Common myeloid progenitor, CD34-positive (primary cell): ENCODE results near the gene LDHD.
"Not testable (repeated sequence)": the region's sequence is repeated elsewhere in the genome, so short reads cannot be mapped to it uniquely, and the experiment has no call there.

ENCODE experiments used
- CTCF ChIA-PET: fragments of 350-600 bp; sonication (Branson Sonifier 250); formaldehyde crosslinking; loops from one replicate; lab custom pipeline; 2021; ENCODE audit warnings: antibody characterized with exemption; lab: Charles Lee
- POLR2A ChIA-PET: fragments of 350-600 bp; sonication (Branson Sonifier 250); formaldehyde crosslinking; loops from one replicate; lab custom pipeline; 2021; ENCODE audit warnings: antibody characterized with exemption; lab: Charles Lee
- DNase-seq, 3 donors: peaks; one replicate each; pipeline versions ENCODE4 v3.0.0 to v3.0.0-alpha.2; 2013
- H3K27ac ChIP-seq, 2 experiments: 1 replicate in 1 of 2; 2 replicates in 1 of 2; pipeline ENCODE4 v1.7.0; 2013; ENCODE audit warnings: inconsistent platforms in 2 of 2, low read length in 2 of 2, mild to moderate bottlenecking in 2 of 2, low read depth in 1 of 2, moderate library complexity in 1 of 2; ENCODE audit not compliant: severe bottlenecking in 2 of 2, insufficient read depth in 1 of 2, poor library complexity in 1 of 2
- H3K27me3 ChIP-seq, 5 experiments: replicated peaks in 2 of 5; 1 replicate in 3 of 5; 2 replicates in 2 of 5; pipeline versions ENCODE4 v1.6.1 to v1.7.0; 2013; ENCODE audit warnings: low read length in 4 of 5, mild to moderate bottlenecking in 2 of 5, moderate library complexity in 2 of 5, inconsistent platforms in 1 of 5; ENCODE audit not compliant: insufficient read depth in 5 of 5, control insufficient read depth in 4 of 5
- H3K36me3 ChIP-seq, 4 experiments: 1 replicate in 2 of 4; 2 replicates in 2 of 4; pipeline versions ENCODE4 v1.6.1 to v1.7.0; 2013; ENCODE audit warnings: low read length in 3 of 4, control low read depth in 1 of 4, mild to moderate bottlenecking in 1 of 4; ENCODE audit not compliant: control insufficient read depth in 4 of 4, insufficient read depth in 4 of 4
- H3K4me1 ChIP-seq, 4 experiments: 1 replicate in 3 of 4; 2 replicates in 1 of 4; pipeline versions ENCODE4 v1.6.1 to v1.7.1; 2013; ENCODE audit warnings: low read length in 3 of 4, mild to moderate bottlenecking in 3 of 4, control low read depth in 1 of 4, inconsistent platforms in 1 of 4, moderate library complexity in 1 of 4; ENCODE audit not compliant: control insufficient read depth in 4 of 4, insufficient read depth in 4 of 4; ENCODE audit errors: control extremely low read depth in 1 of 4
- H3K4me3 ChIP-seq, 7 experiments: 1 replicate in 4 of 7; 2 replicates in 3 of 7; pipeline versions ENCODE4 v1.5.1 to v1.7.0; 2013; ENCODE audit warnings: mild to moderate bottlenecking in 7 of 7, low read length in 6 of 7, moderate library complexity in 6 of 7, inconsistent platforms in 2 of 7, low read depth in 2 of 7, control low read depth in 1 of 7; ENCODE audit not compliant: insufficient read depth in 4 of 7, control insufficient read depth in 1 of 7; ENCODE audit errors: extremely low read depth in 1 of 7
- H3K9me3 ChIP-seq, 5 experiments: 1 replicate in 4 of 5; 2 replicates in 1 of 5; pipeline versions ENCODE4 v1.6.1 to v1.7.1; 2013; ENCODE audit warnings: low read length in 4 of 5, mild to moderate bottlenecking in 2 of 5, inconsistent platforms in 1 of 5, low read depth in 1 of 5, moderate library complexity in 1 of 5; ENCODE audit not compliant: control insufficient read depth in 4 of 5, insufficient read depth in 2 of 5; ENCODE audit errors: control extremely low read depth in 1 of 5
- WGBS: methylation state at CpG from one replicate; pipeline ENCODE4 v1.1.5; 2013; ENCODE audit not compliant: insufficient coverage; 5-methylcytosine and 5-hydroxymethylcytosine counted together

The LDHD gene

GRCh38 chr16:75090899-75091298 lies 25.7 kb downstream of the LDHD start:
- not testable (repeated sequence) for H3K27me3 ChIP-seq, H3K4me3 ChIP-seq, DNase-seq, H3K27ac ChIP-seq, H3K9me3 ChIP-seq
- H3K4me1 ChIP-seq, result peaks cover 16 to 89% (median 70%) of the 10 kb centered on the region in 4 experiments
- CTCF ChIA-PET, result interaction anchor here (4.9 to 8.0 kb wide), 4 partner anchors 9 to 93 kb away, joined by 16 to 88 read pairs (median 56); partner anchors contain the start of gene ZNRF1
- WGBS, result 98% methylated on average over 4 of the region's 6 CpGs
- H3K36me3 ChIP-seq, result peaks cover 10 to 35% (median 21%) of the 10 kb centered on the region in 4 experiments
- POLR2A ChIA-PET, result interaction anchor here (0.6 kb wide), 1 partner anchor 95 kb away, joined by 3 read pairs; no protein-coding TSS in a partner anchor

- ChIA-PET CTCF (interaction anchor here (1.2 to 8.0 kb wide), 7 partner anchors 10 to 91 kb away, joined by 4 to 88 read pairs (median 23); partner anchors contain the start of gene ZNRF1), POLR2A (interaction anchor here (0.5 kb wide), 1 partner anchor 56 kb away, joined by 3 read pairs; no protein-coding TSS in a partner anchor)
- no peaks in the 10 kb centered on the region for H3K9me3 ChIP-seq
- peak overlapping the region in 1 of 2 experiments; percentile 20 for H3K27ac ChIP-seq
- H3K4me1 ChIP-seq, result peaks cover 16 to 86% (median 61%) of the 10 kb centered on the region in 4 experiments
- DNase-seq, result peak in 1 of 3 donors; percentile 35
- WGBS, result 55% methylated on average over 4 of the region's 6 CpGs
- H3K4me3 ChIP-seq, result peak overlapping the region in 1 of 7 experiments; percentile 8
- H3K36me3 ChIP-seq, result peaks cover 10 to 24% (median 15%) of the 10 kb centered on the region in 4 experiments
- no peaks in the 10 kb centered on the region for H3K27me3 ChIP-seq
Observed at GRCh38 chr16:75089486-75090202, 26.9 kb downstream of the LDHD start.

GRCh38 chr16:75088934-75089333 lies 27.6 kb downstream of the LDHD start:
- Histone ChIP-seq H3K36me3 (peaks cover 6 to 22% (median 13%) of the 10 kb centered on the region in 4 experiments), H3K4me3 (no peak overlapping the region), H3K27me3 (no peaks in the 10 kb centered on the region), H3K9me3 (no peaks in the 10 kb centered on the region), H3K27ac (peak overlapping the region in 1 of 2 experiments; percentile 47), H3K4me1 (peaks cover 16 to 86% (median 64%) of the 10 kb centered on the region in 4 experiments)
- WGBS, result 100% methylated on average over 5 of the region's 8 CpGs
- CTCF ChIA-PET, result interaction anchor here (1.2 to 8.0 kb wide), 8 partner anchors 10 to 91 kb away, joined by 4 to 88 read pairs (median 20); partner anchors contain the start of gene ZNRF1
- no peak for DNase-seq
- POLR2A ChIA-PET, result interaction anchor here (0.5 to 2.2 kb wide), 2 partner anchors 13 to 56 kb away, joined by 3 to 8 read pairs; no protein-coding TSS in a partner anchor

GRCh38 chr16:75088216-75088615 lies 28.4 kb downstream of the LDHD start:
- H3K4me3 ChIP-seq, result peak overlapping the region in 3 of 7 experiments; percentile 25 to 58 (median 41)
- WGBS, result 57% methylated on average over 1 of the region's 3 CpGs
- no peaks in the 10 kb centered on the region for H3K9me3 ChIP-seq
- H3K36me3 ChIP-seq, result peaks cover 0 to 17% (median 7%) of the 10 kb centered on the region in 4 experiments
- no peaks in the 10 kb centered on the region for H3K27me3 ChIP-seq
- DNase-seq, result no peak
- H3K27ac ChIP-seq, result peak overlapping the region in 1 of 2 experiments; percentile 47
- peaks cover 16 to 86% (median 66%) of the 10 kb centered on the region in 4 experiments for H3K4me1 ChIP-seq
- POLR2A ChIA-PET, result interaction anchor here (1.4 to 2.2 kb wide), 2 partner anchors 13 to 45 kb away, joined by 4 to 8 read pairs; no protein-coding TSS in a partner anchor
- CTCF ChIA-PET, result interaction anchor here (1.3 to 8.0 kb wide), 8 partner anchors 9 to 90 kb away, joined by 4 to 88 read pairs (median 20); partner anchors contain the start of gene ZNRF1

- POLR2A ChIA-PET, result interaction anchor here (1.4 to 2.2 kb wide), 3 partner anchors 12 to 44 kb away, joined by 4 to 8 read pairs (median 5); no protein-coding TSS in a partner anchor
- Histone ChIP-seq H3K27me3 (no peaks in the 10 kb centered on the region), H3K4me1 (peaks cover 16 to 91% (median 66%) of the 10 kb centered on the region in 4 experiments), H3K36me3 (peaks cover 0 to 17% (median 6%) of the 10 kb centered on the region in 4 experiments), H3K9me3 (no peaks in the 10 kb centered on the region), H3K27ac (peak overlapping the region; percentile 11 to 73), H3K4me3 (peak overlapping the region in 4 of 7 experiments; percentile 17 to 58 (median 34))
- CTCF ChIA-PET, result interaction anchor here (1.6 to 8.0 kb wide), 8 partner anchors 8 to 89 kb away, joined by 6 to 88 read pairs (median 20); partner anchors contain the start of gene ZNRF1
- peak in 2 of 3 donors; percentile 79 to 87 for DNase-seq
- 19% methylated on average over 9 of the region's 10 CpGs for WGBS
Observed at GRCh38 chr16:75087375-75087979, 29.1 kb downstream of the LDHD start.

GRCh38 chr16:75086688-75087374 lies 29.7 kb downstream of the LDHD start:
- no peaks in the 10 kb centered on the region for H3K27me3 ChIP-seq
- 84% methylated on average over 9 of the region's 10 CpGs for WGBS
- peak overlapping the region; percentile 11 to 73 for H3K27ac ChIP-seq
- POLR2A ChIA-PET, result interaction anchor here (1.4 to 2.2 kb wide), 3 partner anchors 11 to 44 kb away, joined by 4 to 8 read pairs (median 5); no protein-coding TSS in a partner anchor
- DNase-seq, result no peak
- no peaks in the 10 kb centered on the region for H3K9me3 ChIP-seq
- H3K4me1 ChIP-seq, result peaks cover 19 to 92% (median 69%) of the 10 kb centered on the region in 4 experiments
- peak overlapping the region in 3 of 7 experiments; percentile 28 to 58 (median 41) for H3K4me3 ChIP-seq
- CTCF ChIA-PET, result interaction anchor here (1.6 to 8.0 kb wide), 7 partner anchors 11 to 89 kb away, joined by 8 to 88 read pairs (median 23); partner anchors contain the start of gene ZNRF1
- H3K36me3 ChIP-seq, result peaks cover 0 to 17% (median 6%) of the 10 kb centered on the region in 4 experiments
